Heart right ventricle (tissue), 16 donors: ENCODE results near the gene ARID4A. TPM values are rescaled to one million over a fixed set of nuclear protein-coding genes. Genes with fewer than 3 reads are reported as not detected.
A peak's percentile ranks its signal among the peaks of the same experiment; 100 is the strongest.

Source experiments
- ATAC-seq, 8 donors: fragments of 200-7000 bp; cut with Tn5 transposase; one replicate each; pipeline ENCODE4 v1.9.1; 2020; ENCODE audit warnings: mild to moderate bottlenecking in 8 of 8, moderate library complexity in 8 of 8, moderate number of reproducible peaks in 1 of 8
- DNase-seq, 2 donors: peaks; one replicate each; pipeline ENCODE4 v3.0.0-alpha.2; 2020
- H3K27ac ChIP-seq, 10 donors: fragments of 200-600 bp; sonication (generic) in 2 of 10; one replicate each; pipeline versions ENCODE4 v1.5.0 to v1.8.0; 2020 to 2022; ENCODE audit warnings: mild to moderate bottlenecking in 3 of 10
- H3K27me3 ChIP-seq, 7 donors: fragments of 200-600 bp; one replicate each; pipeline ENCODE4 v1.8.0; 2021 to 2022; ENCODE audit warnings: mild to moderate bottlenecking in 2 of 7
- H3K36me3 ChIP-seq, 9 donors: fragments of 200-600 bp; sonication (generic) in 1 of 9; one replicate each; pipeline versions ENCODE4 v1.5.0 to v1.8.0; 2020 to 2022; ENCODE audit warnings: mild to moderate bottlenecking in 2 of 9
- H3K4me1 ChIP-seq, 9 donors: fragments of 200-600 bp; sonication (generic) in 1 of 9; one replicate each; pipeline versions ENCODE4 v1.5.0 to v1.8.0; 2020 to 2022; ENCODE audit warnings: mild to moderate bottlenecking in 4 of 9
- H3K4me3 ChIP-seq, 10 donors: fragments of 200-600 bp; sonication (generic) in 2 of 10; one replicate each; pipeline versions ENCODE4 v1.5.0 to v1.8.0; 2020 to 2022; ENCODE audit warnings: mild to moderate bottlenecking in 7 of 10, moderate library complexity in 2 of 10
- H3K9me3 ChIP-seq, 11 donors: fragments of 200-600 bp in 10 of 11; sonication (generic) in 2 of 11; one replicate each; pipeline versions ENCODE4 v1.5.0 to v1.8.0; 2013 to 2022; ENCODE audit warnings: mild to moderate bottlenecking in 2 of 11, control low read depth in 1 of 11, moderate library complexity in 1 of 11
- WGBS, 2 donors: extraction: QIAGEN DNeasy Blood & Tissue Kit; methylation state at CpG; one replicate each; pipeline ENCODE4 v1.1.7; 2013; ENCODE audit warnings: inconsistent platforms in 1 of 2; 5-methylcytosine and 5-hydroxymethylcytosine counted together
- intact Hi-C, 10 donors: fragments of 100-400 bp; cut with DNase I; formaldehyde crosslinking; loops; one replicate each; pipeline versions ENCODE4 v1.11.1 to v1.14.2; 2022
- polyA plus RNA-seq, 2 donors: library from polyadenylated mRNA; stranded (reverse); fragments of 200-250 nt; gene quantifications; one replicate each; pipeline ENCODE4 v1.2.3, GENCODE V29; 2013
- total RNA-seq, 10 donors: library from RNA; stranded (reverse); fragmentation: NEBNext Ultra II Directional in 3 of 10; extraction: Animal tissue kit (Norgen Biotek cat#: 25700) in 3 of 10; gene quantifications; one replicate each; pipeline versions ENCODE4 v1.2.1 to v1.2.4, GENCODE V29; 2021 to 2023
- TF ChIP-seq, protein P1 (sequence below), 9 donors: fragments of 200-600 bp; sonication (generic) in 2 of 9; IDR thresholded peaks; one replicate each; pipeline versions ENCODE4 v1.5.0 to v1.8.0; 2021 to 2022; ENCODE audit warnings: antibody characterized with exemption in 9 of 9, mild to moderate bottlenecking in 5 of 9, moderate library complexity in 1 of 9
- donor health status: Arrhythmogenic right ventricular cardiomyopathy.
- donor health status: ischemic (EF 13 %, LVEDD 7.1; RV severe dilation, severe dysfunction).
- donor health status: healthy with polysubstance abuse.
- donor health status: DM: no; HTN: yes; CAD: no.
- donor health status: DM: no; HTN: no; CAD: no.
- donor health status: ischemic (EF 25% LVEDD 6.9; RV normal size, moderate dysfunction).
- donor health status: ischemic (EF 25% LVEDD 5.7; RV mildly dilated, moderate dysfunction).
- donor health status: healthy.
- donor health status: DM: yes; HTN: yes; CAD: no.
- donor health status: Ischemic cardiomyopathy.
- donor health status: ischemic (EF 35%, LVEDD 5.7; RV mildly dilated, moderate dysfunction).
- donor health status: nonischemic (EF 11% LVEDD 7.7; RV severe dilation, severe dysfunction).
- donor health status: DM: yes; HTN: yes; CAD: no.
- donor health status: PGD.
- donor health status: ischemic (EF 29% LVEDD 5.4; RV normal size, mild dysfunction).
- donor health status: nonischemic (EF 23%, LVEDD 6.1; RV moderate dilation, normal function).

ARID4A gene
- total and polyA plus RNA-seq, 12 donors: 2.7 to 19.1 (median 17.3) TPM

DNA sequence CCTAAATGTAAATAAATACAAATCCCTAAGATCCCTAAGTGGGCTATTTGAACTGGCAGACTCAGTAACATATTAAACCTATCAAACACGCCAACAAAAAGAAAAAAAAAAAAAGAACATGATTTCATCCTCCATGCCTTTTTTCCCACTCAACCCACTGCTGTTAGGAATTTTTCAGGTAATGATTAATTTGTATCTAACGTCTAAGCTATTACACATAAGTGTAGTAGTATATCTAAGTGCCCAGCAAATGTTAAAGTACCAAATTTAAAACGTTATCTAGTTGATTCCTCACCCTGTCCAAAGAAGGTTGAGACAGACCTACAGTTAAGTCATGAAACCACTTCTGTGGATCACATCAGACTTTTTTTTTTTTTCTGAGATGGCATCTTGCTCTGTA lies 16.4 kb upstream of the ARID4A start:
- ATAC-seq: peak in 4 of 8 donors; percentile 10 to 43 (median 38)
- TF ChIP-seq, protein P1, sequence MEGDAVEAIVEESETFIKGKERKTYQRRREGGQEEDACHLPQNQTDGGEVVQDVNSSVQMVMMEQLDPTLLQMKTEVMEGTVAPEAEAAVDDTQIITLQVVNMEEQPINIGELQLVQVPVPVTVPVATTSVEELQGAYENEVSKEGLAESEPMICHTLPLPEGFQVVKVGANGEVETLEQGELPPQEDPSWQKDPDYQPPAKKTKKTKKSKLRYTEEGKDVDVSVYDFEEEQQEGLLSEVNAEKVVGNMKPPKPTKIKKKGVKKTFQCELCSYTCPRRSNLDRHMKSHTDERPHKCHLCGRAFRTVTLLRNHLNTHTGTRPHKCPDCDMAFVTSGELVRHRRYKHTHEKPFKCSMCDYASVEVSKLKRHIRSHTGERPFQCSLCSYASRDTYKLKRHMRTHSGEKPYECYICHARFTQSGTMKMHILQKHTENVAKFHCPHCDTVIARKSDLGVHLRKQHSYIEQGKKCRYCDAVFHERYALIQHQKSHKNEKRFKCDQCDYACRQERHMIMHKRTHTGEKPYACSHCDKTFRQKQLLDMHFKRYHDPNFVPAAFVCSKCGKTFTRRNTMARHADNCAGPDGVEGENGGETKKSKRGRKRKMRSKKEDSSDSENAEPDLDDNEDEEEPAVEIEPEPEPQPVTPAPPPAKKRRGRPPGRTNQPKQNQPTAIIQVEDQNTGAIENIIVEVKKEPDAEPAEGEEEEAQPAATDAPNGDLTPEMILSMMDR (IDR thresholded peaks at IDR 0.05): no peak

DNA sequence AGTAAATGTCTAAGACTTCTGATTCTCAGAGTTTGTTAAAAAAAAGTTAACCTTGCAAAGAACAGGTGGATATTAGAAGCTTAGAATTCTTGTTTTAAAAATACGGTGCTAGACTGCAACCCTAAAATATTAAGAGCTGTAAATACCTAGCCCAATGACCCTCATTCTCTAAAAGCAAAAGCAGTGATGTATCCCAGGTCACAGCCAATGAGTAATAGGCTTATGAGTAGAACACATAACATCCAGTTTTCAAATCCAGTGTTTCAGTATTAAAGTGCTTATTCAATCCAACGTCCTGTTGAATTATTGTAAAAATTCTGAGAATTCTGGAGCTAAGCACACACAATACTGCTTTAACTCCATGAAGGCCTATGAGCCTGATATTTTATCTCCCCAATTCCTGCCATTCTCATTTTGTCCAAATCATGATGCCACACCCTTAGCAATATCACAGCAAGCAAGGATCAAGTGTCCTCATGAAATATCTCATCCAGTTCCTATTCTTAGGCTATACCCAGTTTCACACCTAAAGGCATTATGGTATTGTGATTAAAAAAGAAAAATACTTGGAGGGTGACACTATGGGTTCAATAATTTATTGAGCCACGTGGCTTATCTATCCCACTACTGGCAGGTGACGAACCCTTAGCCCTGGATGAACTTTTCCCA lies 15.3 kb upstream of the ARID4A start:
- ATAC-seq: no peak
- TF ChIP-seq, protein P1 (IDR thresholded peaks at IDR 0.05): no peak
- DNase-seq: no peak
- H3K4me1 ChIP-seq: peaks cover 0 to 60% (median 42%) of the 10 kb centered on the region in 9 donors
- peaks cover 0 to 86% (median 38%) of the 10 kb centered on the region in 9 donors for H3K36me3 ChIP-seq
- WGBS, 2 donors: 50 to 54% methylated on average over 4 of the region's 4 CpGs
- no peak overlapping the region for H3K4me3 ChIP-seq
- H3K9me3 ChIP-seq: no peaks in the 10 kb centered on the region
- H3K27me3 ChIP-seq: no peaks in the 10 kb centered on the region
- intact Hi-C loops: no loop called here
- H3K27ac ChIP-seq: peak overlapping the region in 7 of 10 donors; percentile 11 to 81 (median 78)

More for the DNA sequence above, 16.4 kb upstream of the ARID4A start:
- peak overlapping the region in 8 of 10 donors; percentile 57 to 81 (median 78) for H3K27ac ChIP-seq
- no peaks in the 10 kb centered on the region for H3K27me3 ChIP-seq
- DNase-seq: no peak
- no peak overlapping the region for H3K4me3 ChIP-seq
- H3K9me3 ChIP-seq: no peaks in the 10 kb centered on the region
- intact Hi-C loops: no loop called here
- WGBS, 2 donors: 39 to 48% methylated on average over 3 of the region's 3 CpGs
- H3K36me3 ChIP-seq: peaks cover 0 to 86% (median 38%) of the 10 kb centered on the region in 9 donors
- peaks cover 0 to 52% (median 42%) of the 10 kb centered on the region in 9 donors for H3K4me1 ChIP-seq

DNA sequence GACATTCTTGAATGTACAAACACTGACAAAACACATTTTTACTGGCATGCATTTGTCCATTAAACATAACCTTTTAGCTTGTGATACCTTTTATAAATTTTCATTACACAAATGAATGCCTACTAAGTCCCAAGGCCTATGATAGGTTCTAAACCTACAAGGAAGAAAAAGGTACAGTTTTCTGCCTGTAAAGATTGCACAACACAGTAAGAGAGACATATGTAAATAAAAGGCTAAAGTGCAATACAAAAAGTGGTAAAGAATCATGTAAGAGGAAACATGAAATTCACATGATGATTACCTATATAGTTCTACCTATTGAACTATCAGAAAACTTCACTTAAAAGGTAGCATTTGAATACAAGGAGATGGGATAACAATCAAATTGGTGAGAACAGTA lies 14.6 kb upstream of the ARID4A start:
- Histone ChIP-seq H3K9me3 (no peaks in the 10 kb centered on the region), H3K4me1 (peaks cover 0 to 66% (median 46%) of the 10 kb centered on the region in 9 donors), H3K27ac (peak overlapping the region in 2 of 10 donors; percentile 78 to 80), H3K4me3 (no peak overlapping the region), H3K36me3 (peaks cover 0 to 86% (median 42%) of the 10 kb centered on the region in 9 donors), H3K27me3 (no peaks in the 10 kb centered on the region)
- no peak for ATAC-seq
- intact Hi-C loops: no loop called here
- TF ChIP-seq, protein P1 (IDR thresholded peaks at IDR 0.05): no peak
- DNase-seq: no peak

DNA sequence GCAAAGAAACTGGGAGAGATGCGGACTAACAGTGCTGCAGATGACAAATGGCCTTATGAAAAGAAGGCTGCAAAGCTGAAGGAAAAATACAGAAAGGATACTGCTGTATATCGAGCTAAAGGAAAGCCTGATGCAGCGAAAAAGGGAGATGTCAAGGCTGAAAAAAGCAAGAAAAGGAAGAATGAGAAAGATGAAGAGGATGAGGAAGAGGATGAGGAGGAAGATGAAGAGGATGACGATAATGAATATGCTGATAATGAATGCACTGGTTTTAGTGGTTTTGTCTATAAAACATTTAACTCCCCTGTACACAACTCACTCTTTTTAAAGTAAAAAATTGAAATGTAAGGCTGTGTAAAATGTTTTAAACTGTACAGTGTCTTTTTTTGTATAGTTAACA lies 13.2 kb upstream of the ARID4A start:
- ATAC-seq (no peak), DNase-seq (no peak)
- intact Hi-C loops: no loop called here
- TF ChIP-seq, protein P1 (IDR thresholded peaks at IDR 0.05): no peak
- H3K9me3 ChIP-seq: no peaks in the 10 kb centered on the region
- peaks cover 0 to 73% (median 51%) of the 10 kb centered on the region in 9 donors for H3K4me1 ChIP-seq
- no peaks in the 10 kb centered on the region for H3K27me3 ChIP-seq
- no peak overlapping the region for H3K4me3 ChIP-seq
- H3K27ac ChIP-seq: no peak overlapping the region
- peaks cover 0 to 86% (median 47%) of the 10 kb centered on the region in 9 donors for H3K36me3 ChIP-seq
- 97% methylated on average over 4 of the region's 4 CpGs for WGBS, 2 donors
